BJ (cell line): ENCODE measurements around the gene OTUB1. TPM values are rescaled to one million over a fixed set of nuclear protein-coding genes. Genes with fewer than 3 reads are reported as not detected.

Experiments used
- CTCF ChIA-PET: fragments of 350-600 bp; formaldehyde crosslinking; extraction: SDS; loops from one replicate; lab custom pipeline; 2021; ENCODE audit warnings: antibody characterized with exemption, inconsistent platforms; lab: Yijun Ruan, JAX
- POLR2A ChIA-PET: fragments of 300-600 bp; sonication (Branson Sonifier 250); formaldehyde crosslinking; extraction: SDS; loops from one replicate; lab custom pipeline; 2021; ENCODE audit warnings: antibody characterized with exemption; lab: Charles Lee
- DNase-seq: peaks from one replicate; pipeline ENCODE4 v3.0.0-alpha.2; 2011; ENCODE audit warnings: low read depth
- H3K27me3 ChIP-seq: 2 replicates; pipeline ENCODE4 v1.6.0; 2011; ENCODE audit warnings: low read length; ENCODE audit not compliant: control insufficient read depth, insufficient read depth
- H3K36me3 ChIP-seq: 2 replicates; pipeline ENCODE4 v1.5.1; 2011; ENCODE audit warnings: low read length; ENCODE audit not compliant: control insufficient read depth, insufficient read depth
- H3K4me3 ChIP-seq: 2 replicates; pipeline ENCODE4 v1.5.1; 2011; ENCODE audit warnings: low read depth, mild to moderate bottlenecking, control low read depth, low read length
- polyA plus RNA-seq: library from polyadenylated mRNA; depleted of rRNA; stranded (reverse); fragments of >200 nt; gene quantifications from 2 replicates; pipeline ENCODE4 v1.2.3, GENCODE V29; 2011
- TF ChIP-seq, protein P1 (sequence below): IDR thresholded peaks from 2 replicates; pipeline ENCODE4 v1.5.1; 2011; ENCODE audit warnings: low read depth, mild to moderate bottlenecking, control low read depth, inconsistent platforms, low read length, moderate library complexity; ENCODE audit not compliant: insufficient read depth

OTUB1 gene
- polyA plus RNA-seq, 1 experiment = 143 TPM

GRCh38 chr11:64009710-64010109 lies 23.5 kb downstream of the OTUB1 start:
- Histone ChIP-seq H3K27me3 (no peaks in the 10 kb centered on the region), H3K36me3 (no peaks in the 10 kb centered on the region), H3K4me3 (no peak overlapping the region)
- ChIA-PET POLR2A (no interaction called here), CTCF (no interaction called here)
- no peak for DNase-seq
- TF ChIP-seq, protein P1, sequence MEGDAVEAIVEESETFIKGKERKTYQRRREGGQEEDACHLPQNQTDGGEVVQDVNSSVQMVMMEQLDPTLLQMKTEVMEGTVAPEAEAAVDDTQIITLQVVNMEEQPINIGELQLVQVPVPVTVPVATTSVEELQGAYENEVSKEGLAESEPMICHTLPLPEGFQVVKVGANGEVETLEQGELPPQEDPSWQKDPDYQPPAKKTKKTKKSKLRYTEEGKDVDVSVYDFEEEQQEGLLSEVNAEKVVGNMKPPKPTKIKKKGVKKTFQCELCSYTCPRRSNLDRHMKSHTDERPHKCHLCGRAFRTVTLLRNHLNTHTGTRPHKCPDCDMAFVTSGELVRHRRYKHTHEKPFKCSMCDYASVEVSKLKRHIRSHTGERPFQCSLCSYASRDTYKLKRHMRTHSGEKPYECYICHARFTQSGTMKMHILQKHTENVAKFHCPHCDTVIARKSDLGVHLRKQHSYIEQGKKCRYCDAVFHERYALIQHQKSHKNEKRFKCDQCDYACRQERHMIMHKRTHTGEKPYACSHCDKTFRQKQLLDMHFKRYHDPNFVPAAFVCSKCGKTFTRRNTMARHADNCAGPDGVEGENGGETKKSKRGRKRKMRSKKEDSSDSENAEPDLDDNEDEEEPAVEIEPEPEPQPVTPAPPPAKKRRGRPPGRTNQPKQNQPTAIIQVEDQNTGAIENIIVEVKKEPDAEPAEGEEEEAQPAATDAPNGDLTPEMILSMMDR = no peak

DNA sequence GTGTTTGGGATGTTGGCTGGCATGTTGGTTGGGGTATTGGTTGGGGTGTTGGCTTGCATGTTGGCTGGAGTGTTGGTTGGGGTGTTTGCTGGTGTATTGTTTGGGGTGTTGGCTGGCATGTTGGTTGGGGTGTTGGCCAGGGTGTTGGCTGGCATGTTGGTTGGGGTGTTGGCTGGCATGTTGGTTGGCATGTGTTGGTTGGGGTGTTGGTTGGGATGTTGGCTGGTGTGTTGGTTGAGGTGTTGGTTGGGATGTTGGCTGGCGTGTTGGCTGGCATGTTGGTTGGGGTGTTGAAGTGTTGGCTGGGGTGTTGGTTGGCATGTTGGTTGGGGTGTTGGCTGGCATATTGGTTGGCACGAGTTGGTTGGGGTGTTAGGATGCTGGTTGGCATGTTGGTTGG lies 24.5 kb downstream of the OTUB1 start:
- no peaks in the 10 kb centered on the region for H3K27me3 ChIP-seq
- ChIA-PET POLR2A (no interaction called here), CTCF (no interaction called here)
- no peaks in the 10 kb centered on the region for H3K36me3 ChIP-seq
- TF ChIP-seq, protein P1 = no peak
- DNase-seq = no peak
- no peak overlapping the region for H3K4me3 ChIP-seq

GRCh38 chr11:64011371-64011770 lies 25.1 kb downstream of the OTUB1 start:
- DNase-seq = no peak
- POLR2A ChIA-PET = no interaction called here
- H3K36me3 ChIP-seq = no peaks in the 10 kb centered on the region
- no peaks in the 10 kb centered on the region for H3K27me3 ChIP-seq
- no peak overlapping the region for H3K4me3 ChIP-seq
- CTCF ChIA-PET = no interaction called here
- TF ChIP-seq, protein P1 = no peak

GRCh38 chr11:64013141-64013896 lies 27.1 kb downstream of the OTUB1 start:
- H3K4me3 ChIP-seq = no peak overlapping the region
- POLR2A ChIA-PET = no interaction called here
- CTCF ChIA-PET = interaction anchor here (1.2 kb wide), 1 partner anchor 136 kb away, joined by 3 read pairs; no protein-coding TSS in a partner anchor
- TF ChIP-seq, protein P1 = no peak
- DNase-seq = no peak
- H3K36me3 ChIP-seq = no peaks in the 10 kb centered on the region
- no peaks in the 10 kb centered on the region for H3K27me3 ChIP-seq

GRCh38 chr11:64014356-64014755 lies 28.1 kb downstream of the OTUB1 start:
- TF ChIP-seq, protein P1 = no peak
- no peak for DNase-seq
- Histone ChIP-seq H3K4me3 (no peak overlapping the region), H3K36me3 (no peaks in the 10 kb centered on the region), H3K27me3 (no peaks in the 10 kb centered on the region)
- CTCF ChIA-PET = interaction anchor here (1.1 to 2.1 kb wide), 3 partner anchors 14 to 139 kb away, joined by 3 to 9 read pairs (median 4); no protein-coding TSS in a partner anchor
- POLR2A ChIA-PET = no interaction called here
